Breast epithelium (tissue), 3 donors: Measurements from ENCODE around the gene LRIT3.

ENCODE experiments used
- POLR2A ChIP-seq: fragments of 450-650 bp; IDR thresholded peaks from one replicate; pipeline ENCODE4 v1.6.1; 2016; ENCODE audit warnings: antibody characterized with exemption, mild to moderate bottlenecking, moderate library complexity
- TF ChIP-seq, protein P1 (sequence below), 3 donors: fragments of 450-650 bp; IDR thresholded peaks; one replicate each; pipeline ENCODE4 v1.5.1; 2016 to 2017; ENCODE audit warnings: antibody characterized with exemption in 3 of 3, mild to moderate bottlenecking in 3 of 3, moderate library complexity in 3 of 3

DNA sequence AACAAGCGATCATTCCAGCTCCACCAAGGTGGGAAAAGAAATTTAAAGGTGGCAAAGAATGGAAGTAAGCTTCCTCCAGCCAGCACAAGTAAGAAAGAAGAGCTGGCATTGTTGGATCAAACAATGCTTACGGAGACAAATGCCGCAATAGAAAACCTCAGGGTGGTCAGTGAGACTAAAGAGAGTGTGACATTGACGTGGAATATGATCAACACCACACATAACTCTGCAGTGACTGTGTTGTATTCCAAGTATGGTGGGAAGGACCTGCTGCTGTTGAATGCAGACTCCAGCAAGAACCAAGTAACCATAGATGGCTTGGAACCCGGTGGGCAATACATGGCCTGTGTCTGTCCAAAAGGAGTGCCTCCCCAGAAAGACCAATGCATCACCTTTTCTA, 22.2 kb downstream of the LRIT3 start:
- TF ChIP-seq, protein P1, sequence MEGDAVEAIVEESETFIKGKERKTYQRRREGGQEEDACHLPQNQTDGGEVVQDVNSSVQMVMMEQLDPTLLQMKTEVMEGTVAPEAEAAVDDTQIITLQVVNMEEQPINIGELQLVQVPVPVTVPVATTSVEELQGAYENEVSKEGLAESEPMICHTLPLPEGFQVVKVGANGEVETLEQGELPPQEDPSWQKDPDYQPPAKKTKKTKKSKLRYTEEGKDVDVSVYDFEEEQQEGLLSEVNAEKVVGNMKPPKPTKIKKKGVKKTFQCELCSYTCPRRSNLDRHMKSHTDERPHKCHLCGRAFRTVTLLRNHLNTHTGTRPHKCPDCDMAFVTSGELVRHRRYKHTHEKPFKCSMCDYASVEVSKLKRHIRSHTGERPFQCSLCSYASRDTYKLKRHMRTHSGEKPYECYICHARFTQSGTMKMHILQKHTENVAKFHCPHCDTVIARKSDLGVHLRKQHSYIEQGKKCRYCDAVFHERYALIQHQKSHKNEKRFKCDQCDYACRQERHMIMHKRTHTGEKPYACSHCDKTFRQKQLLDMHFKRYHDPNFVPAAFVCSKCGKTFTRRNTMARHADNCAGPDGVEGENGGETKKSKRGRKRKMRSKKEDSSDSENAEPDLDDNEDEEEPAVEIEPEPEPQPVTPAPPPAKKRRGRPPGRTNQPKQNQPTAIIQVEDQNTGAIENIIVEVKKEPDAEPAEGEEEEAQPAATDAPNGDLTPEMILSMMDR (IDR thresholded peaks at IDR 0.05) = no peak
- no peak for TF ChIP-seq POLR2A
